Stomach (tissue), 9 donors: ENCODE measurements around the gene ACYP1. TPM values are rescaled to one million over a fixed set of nuclear protein-coding genes. Genes with fewer than 3 reads are reported as not detected.

Experiments
- DNase-seq, 2 donors: peaks; one replicate each; pipeline versions ENCODE4 v3.0.0 to v3.0.0-alpha.2; 2013 to 2019
- H3K27ac ChIP-seq, 5 donors: fragments of 200-600 bp in 4 of 5; sonication (generic) in 4 of 5; one replicate each; pipeline ENCODE4 v1.5.1; 2013 to 2019; ENCODE audit warnings: mild to moderate bottlenecking in 1 of 5, moderate library complexity in 1 of 5
- H3K27me3 ChIP-seq, 3 donors: fragments of 200-600 bp; sonication (generic); one replicate each; pipeline ENCODE4 v1.5.1; 2017 to 2019; ENCODE audit warnings: mixed run types in 1 of 3
- H3K36me3 ChIP-seq, 4 donors: fragments of 200-600 bp; sonication (generic); 1 replicate in 3 of 4; 2 replicates in 1 of 4; pipeline ENCODE4 v1.5.1; 2016 to 2019
- H3K4me1 ChIP-seq, 4 donors: fragments of 200-600 bp; sonication (generic); one replicate each; pipeline ENCODE4 v1.5.1; 2016 to 2019
- H3K4me3 ChIP-seq, 4 donors: fragments of 200-600 bp; sonication (generic) in 3 of 4; one replicate each; pipeline ENCODE4 v1.5.1; 2016 to 2019; ENCODE audit warnings: mild to moderate bottlenecking in 1 of 4
- H3K9me3 ChIP-seq, 4 donors: fragments of 200-600 bp; sonication (generic); one replicate each; pipeline ENCODE4 v1.5.1; 2016 to 2019
- CTCF ChIP-seq, 7 experiments: fragments of 450-650 bp in 4 of 7; fragments of 200-600 bp in 3 of 7; sonication (generic) in 3 of 7; IDR thresholded peaks; one replicate each; pipeline ENCODE4 v1.5.1; 2016 to 2019; ENCODE audit warnings: antibody characterized with exemption in 7 of 7, control low read depth in 2 of 7, mild to moderate bottlenecking in 1 of 7
- EP300 ChIP-seq: sonication (generic); formaldehyde crosslinking; IDR thresholded peaks from one replicate; pipeline ENCODE4 v1.6.1; 2017; ENCODE audit warnings: antibody characterized with exemption
- POLR2A ChIP-seq, 4 donors: fragments of 450-650 bp; IDR thresholded peaks; one replicate each; pipeline ENCODE4 v1.6.1; 2016; ENCODE audit warnings: antibody characterized with exemption in 4 of 4, control low read depth in 2 of 4, mild to moderate bottlenecking in 1 of 4, moderate library complexity in 1 of 4
- POLR2AphosphoS5 ChIP-seq, 3 donors: sonication (generic); formaldehyde crosslinking; IDR thresholded peaks; one replicate each; pipeline ENCODE4 v1.6.1; 2016; ENCODE audit warnings: antibody characterized with exemption in 3 of 3
- WGBS, 5 donors: extraction: QIAGEN DNeasy Blood & Tissue Kit in 3 of 5; methylation state at CpG; one replicate each; pipeline versions ENCODE4 v1.1.5 to v1.1.7; 2013 to 2018; 5-methylcytosine and 5-hydroxymethylcytosine counted together
- intact Hi-C: fragments of 100-400 bp; cut with DNase I; formaldehyde crosslinking; loops from one replicate; pipeline ENCODE4 v1.15.1; 2023; ENCODE audit warnings: low total_unique reads
- polyA plus RNA-seq, 3 donors: library from polyadenylated mRNA; stranded (reverse); fragments of 200-250 nt; gene quantifications; one replicate each; pipeline ENCODE4 v1.2.3, GENCODE V29; 2013
- total RNA-seq, 5 donors: library from RNA; depleted of rRNA; stranded (reverse); fragments of >200 nt; gene quantifications; one replicate each; pipeline versions ENCODE4 v1.1.0 to v1.2.3, GENCODE V29; 2014 to 2016
- donor health status: healthy with polysubstance abuse.
- donor health status: Bipolar disorder and iron deficiency.
- donor health status: healthy.

ACYP1 gene
- total and polyA plus RNA-seq, 8 donors, result 7.9 to 30.1 (median 12.0) TPM; not detected in 2

GRCh38 chr14:75067212-75067611 is 3.4 kb upstream of the ACYP1 start:
- 94 to 98% (median 96%) methylated on average over 1 of the region's 1 CpG for WGBS, 5 donors
- no peak overlapping the region for H3K27ac ChIP-seq

GRCh38 chr14:75066691-75067090 is 2.9 kb upstream of the ACYP1 start:
- Histone ChIP-seq H3K4me3 (no peak overlapping the region), H3K27ac (no peak overlapping the region), H3K9me3 (no peaks in the 10 kb centered on the region), H3K4me1 (peaks cover 22 to 46% (median 39%) of the 10 kb centered on the region in 4 donors), H3K27me3 (no peaks in the 10 kb centered on the region), H3K36me3 (no peaks in the 10 kb centered on the region)
- intact Hi-C loops, result no loop called here
- 95 to 100% (median 97%) methylated on average over 3 of the region's 3 CpGs for WGBS, 5 donors
- TF ChIP-seq POLR2A (IDR thresholded peaks at IDR 0.05), result no peak
- no peak for TF ChIP-seq POLR2AphosphoS5 (IDR thresholded peaks at IDR 0.05)
- TF ChIP-seq CTCF (IDR thresholded peaks at IDR 0.05), result no peak
- TF ChIP-seq EP300, result no peak
- no peak for DNase-seq

More at GRCh38 chr14:75067212-75067611, 3.4 kb upstream of the ACYP1 start:
- no peaks in the 10 kb centered on the region for H3K36me3 ChIP-seq
- H3K27me3 ChIP-seq, result no peaks in the 10 kb centered on the region
- no peak for DNase-seq
- H3K4me3 ChIP-seq, result no peak overlapping the region
- no peaks in the 10 kb centered on the region for H3K9me3 ChIP-seq
- TF ChIP-seq CTCF (IDR thresholded peaks at IDR 0.05), result no peak
- TF ChIP-seq POLR2AphosphoS5 (IDR thresholded peaks at IDR 0.05), result no peak
- TF ChIP-seq EP300, result no peak
- no peak for TF ChIP-seq POLR2A (IDR thresholded peaks at IDR 0.05)
- intact Hi-C loops, result no loop called here
- peaks cover 22 to 46% (median 39%) of the 10 kb centered on the region in 4 donors for H3K4me1 ChIP-seq

- Histone ChIP-seq H3K36me3 (peaks cover 0 to 8% (median 0%) of the 10 kb centered on the region in 4 donors), H3K27me3 (no peaks in the 10 kb centered on the region), H3K27ac (peak overlapping the region in 4 of 5 donors; percentile 75 to 87 (median 85)), H3K9me3 (no peaks in the 10 kb centered on the region), H3K4me3 (peak overlapping the region; percentile 63 to 83 (median 75)), H3K4me1 (peaks cover 14 to 36% (median 30%) of the 10 kb centered on the region in 4 donors)
- 53 to 59% (median 57%) methylated on average over 8 of the region's 8 CpGs for WGBS, 5 donors
- intact Hi-C loops, result no loop called here
- no peak for DNase-seq
- TF ChIP-seq POLR2AphosphoS5 (IDR thresholded peaks at IDR 0.05) (no peak), EP300 (no peak), CTCF (IDR thresholded peaks at IDR 0.05) (no peak), POLR2A (IDR thresholded peaks at IDR 0.05) (no peak)
These were observed 362 bp upstream of the ACYP1 start for GRCh38 chr14:75064205-75064567.

- H3K4me3 ChIP-seq, result peak overlapping the region; percentile 63 to 83 (median 75)
- peak overlapping the region in 4 of 5 donors; percentile 75 to 87 (median 85) for H3K27ac ChIP-seq
- H3K27me3 ChIP-seq, result no peaks in the 10 kb centered on the region
- H3K36me3 ChIP-seq, result peaks cover 0 to 8% (median 0%) of the 10 kb centered on the region in 4 donors
- TF ChIP-seq POLR2A (IDR thresholded peaks at IDR 0.05) (no peak), POLR2AphosphoS5 (IDR thresholded peaks at IDR 0.05) (no peak), EP300 (no peak), CTCF (IDR thresholded peaks at IDR 0.05) (no peak)
- 21 to 30% (median 25%) methylated on average over 5 of the region's 5 CpGs for WGBS, 5 donors
- no peaks in the 10 kb centered on the region for H3K9me3 ChIP-seq
- peaks cover 6 to 28% (median 23%) of the 10 kb centered on the region in 4 donors for H3K4me1 ChIP-seq
- DNase-seq, result no peak
- intact Hi-C loops, result no loop called here
These were observed 811 bp downstream of the ACYP1 start for GRCh38 chr14:75063013-75063412.
